HEK293T (cell line): ENCODE data around the gene PIGW.

Source experiments
- ARNT ChIP-seq: fragments of 450-650 bp; IDR thresholded peaks from 2 replicates; pipeline ENCODE4 v1.6.1; 2017; ENCODE audit warnings: mild to moderate bottlenecking
- BHLHE40 ChIP-seq: fragments of 450-650 bp; IDR thresholded peaks from 2 replicates; pipeline ENCODE4 v1.6.1; 2016; ENCODE audit warnings: mild to moderate bottlenecking, moderate library complexity, borderline replicate concordance
- ELF4 ChIP-seq: fragments of 450-650 bp; IDR thresholded peaks from 2 replicates; pipeline ENCODE4 v1.6.1; 2017; ENCODE audit warnings: antibody characterized with exemption
- FOXA1 ChIP-seq: fragments of 450-650 bp; IDR thresholded peaks from 2 replicates; pipeline ENCODE4 v1.6.1; 2016; ENCODE audit warnings: mild to moderate bottlenecking
- FOXK2 ChIP-seq: fragments of 450-650 bp; IDR thresholded peaks from 2 replicates; pipeline ENCODE4 v1.6.1; 2016; ENCODE audit warnings: mild to moderate bottlenecking
- FOXM1 ChIP-seq: fragments of 450-650 bp; IDR thresholded peaks from 2 replicates; pipeline ENCODE4 v1.6.1; 2017; ENCODE audit warnings: mild to moderate bottlenecking, borderline replicate concordance
- HDGF ChIP-seq: fragments of 450-650 bp; IDR thresholded peaks from 2 replicates; pipeline ENCODE4 v1.6.1; 2017; ENCODE audit warnings: antibody characterized with exemption, borderline replicate concordance
- LEF1 ChIP-seq: fragments of 450-650 bp; IDR thresholded peaks from 2 replicates; pipeline ENCODE4 v1.6.1; 2017; ENCODE audit warnings: mild to moderate bottlenecking, borderline replicate concordance
- SP1 ChIP-seq: fragments of 450-650 bp; IDR thresholded peaks from 2 replicates; pipeline ENCODE4 v1.6.1; 2017
- SUZ12 ChIP-seq: fragments of 450-650 bp; IDR thresholded peaks from 2 replicates; pipeline ENCODE4 v1.6.1; 2016; ENCODE audit warnings: mild to moderate bottlenecking
- TARDBP ChIP-seq: fragments of 450-650 bp; IDR thresholded peaks from 2 replicates; pipeline ENCODE4 v1.6.1; 2016
- ZNF384 ChIP-seq: fragments of 450-650 bp; IDR thresholded peaks from 2 replicates; pipeline ENCODE4 v1.6.1; 2016
- TF ChIP-seq, protein P1 (sequence below): fragments of 450-650 bp; IDR thresholded peaks from 2 replicates; pipeline ENCODE4 v1.6.1; 2016

DNA sequence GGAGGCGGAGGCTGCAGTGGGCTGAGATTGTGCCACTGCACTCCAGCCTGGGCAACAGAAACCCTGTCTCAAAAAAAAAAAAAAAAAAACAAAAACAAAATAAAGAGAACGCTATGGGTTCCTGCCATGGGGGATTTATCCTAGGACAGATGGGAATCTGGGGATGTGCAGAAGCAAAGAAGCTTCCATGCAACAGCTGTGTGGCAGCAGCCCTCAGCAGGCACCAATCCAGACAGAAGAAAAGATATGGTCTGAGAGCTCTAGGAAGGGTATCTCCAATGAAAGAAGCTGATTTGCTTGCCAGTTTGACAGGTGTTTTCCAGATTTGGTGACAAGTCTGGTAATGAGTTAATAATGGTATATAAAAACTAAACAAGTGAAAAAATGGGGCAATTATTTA is 11.7 kb upstream of the PIGW start:
- TF ChIP-seq LEF1 = no peak
- TF ChIP-seq ELF4 = no peak
- TF ChIP-seq, protein P1, sequence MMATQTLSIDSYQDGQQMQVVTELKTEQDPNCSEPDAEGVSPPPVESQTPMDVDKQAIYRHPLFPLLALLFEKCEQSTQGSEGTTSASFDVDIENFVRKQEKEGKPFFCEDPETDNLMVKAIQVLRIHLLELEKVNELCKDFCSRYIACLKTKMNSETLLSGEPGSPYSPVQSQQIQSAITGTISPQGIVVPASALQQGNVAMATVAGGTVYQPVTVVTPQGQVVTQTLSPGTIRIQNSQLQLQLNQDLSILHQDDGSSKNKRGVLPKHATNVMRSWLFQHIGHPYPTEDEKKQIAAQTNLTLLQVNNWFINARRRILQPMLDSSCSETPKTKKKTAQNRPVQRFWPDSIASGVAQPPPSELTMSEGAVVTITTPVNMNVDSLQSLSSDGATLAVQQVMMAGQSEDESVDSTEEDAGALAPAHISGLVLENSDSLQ = no peak
- TF ChIP-seq FOXM1 = no peak
- TF ChIP-seq HDGF = no peak
- TF ChIP-seq ZNF384 = no peak
- no peak for TF ChIP-seq FOXK2
- TF ChIP-seq SUZ12 = no peak
- TF ChIP-seq ARNT = no peak
- TF ChIP-seq BHLHE40 = no peak
- TF ChIP-seq SP1 = no peak
- no peak for TF ChIP-seq FOXA1
- TF ChIP-seq TARDBP = no peak
